Measurements from ENCODE around the gene SLC1A3. TPM values are rescaled to one million over a fixed set of nuclear protein-coding genes. Genes with fewer than 3 reads are reported as not detected.

SLC1A3 gene
- total RNA-seq, 1 donor = 1.3 TPM

- no peak overlapping the region for H3K4me3 ChIP-seq (ENCODE audit: low read depth, low read length)
- no peak for TF ChIP-seq CTCF (IDR thresholded peaks at IDR 0.05; ENCODE audit: insufficient read depth, low read depth, low read length)
Measured at GRCh38 chr5:36666274-36666673, 59.9 kb downstream of the SLC1A3 start.

GRCh38 chr5:36666986-36667385, 60.6 kb downstream of the SLC1A3 start:
- no peak for DNase-seq (ENCODE audit: low read depth)
- no peak overlapping the region for H3K4me3 ChIP-seq (ENCODE audit: low read depth, low read length)
- no peak for TF ChIP-seq CTCF (IDR thresholded peaks at IDR 0.05; ENCODE audit: insufficient read depth, low read depth, low read length)

More at GRCh38 chr5:36666274-36666673, 59.9 kb downstream of the SLC1A3 start:
- DNase-seq (ENCODE audit: low read depth) = no peak

GRCh38 chr5:36667824-36668223, 61.4 kb downstream of the SLC1A3 start:
- no peak for TF ChIP-seq CTCF (IDR thresholded peaks at IDR 0.05; ENCODE audit: insufficient read depth, low read depth, low read length)
- H3K4me3 ChIP-seq (ENCODE audit: low read depth, low read length) = no peak overlapping the region
- peak; percentile 93 for DNase-seq (ENCODE audit: low read depth)

GRCh38 chr5:36669015-36669651, 62.7 kb downstream of the SLC1A3 start:
- no peak for DNase-seq (ENCODE audit: low read depth)
- H3K4me3 ChIP-seq (ENCODE audit: low read depth, low read length) = no peak overlapping the region
- TF ChIP-seq CTCF (IDR thresholded peaks at IDR 0.05; ENCODE audit: insufficient read depth, low read depth, low read length) = no peak

- H3K4me3 ChIP-seq (ENCODE audit: low read depth, low read length) = no peak overlapping the region
- DNase-seq (ENCODE audit: low read depth) = no peak
- TF ChIP-seq CTCF (IDR thresholded peaks at IDR 0.05; ENCODE audit: insufficient read depth, low read depth, low read length) = no peak
Measured at GRCh38 chr5:36670548-36670947, 64.1 kb downstream of the SLC1A3 start.

GRCh38 chr5:36675282-36675681, 68.9 kb downstream of the SLC1A3 start:
- DNase-seq (ENCODE audit: low read depth) = no peak
- H3K4me3 ChIP-seq (ENCODE audit: low read depth, low read length) = no peak overlapping the region
- TF ChIP-seq CTCF (IDR thresholded peaks at IDR 0.05; ENCODE audit: insufficient read depth, low read depth, low read length) = no peak

Data from fibroblast of villous mesenchyme (primary cell).